HL-60/S4 (cell line): ENCODE results near the gene TCEA2.

Experiments
- in situ Hi-C: fragments of 300-500 bp; cut with MboI; formaldehyde crosslinking; loops from 2 replicates; pipeline ENCODE4 v1.14.3; 2022; ENCODE audit warnings: low sequenced_read_pairs

The TCEA2 gene

GRCh38 chr20:64035066-64035932 is 27.7 kb upstream of the TCEA2 start:
- in situ Hi-C loops: no loop called here

DNA sequence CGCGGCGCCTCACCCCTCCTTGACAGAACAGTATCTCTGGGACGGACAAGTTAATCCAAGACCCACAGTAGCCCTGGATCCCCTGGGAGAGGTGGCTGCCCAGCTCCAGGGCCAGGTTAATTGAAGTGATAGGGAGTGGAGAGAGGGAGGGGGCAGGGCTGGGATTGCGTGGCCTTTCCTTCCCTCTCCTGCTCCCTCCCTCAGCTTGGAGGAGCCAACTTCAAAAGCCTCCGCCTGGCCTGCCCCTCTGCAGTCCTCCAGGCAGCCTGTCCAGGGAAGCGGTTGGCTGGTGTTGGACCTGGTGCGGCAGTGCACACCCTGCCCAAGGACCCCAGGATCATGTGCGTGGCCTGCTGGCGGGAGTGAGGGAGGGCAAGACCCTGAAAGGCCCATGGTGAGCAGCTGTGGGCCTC is 27.1 kb upstream of the TCEA2 start, which contains the start of gene C20orf204:
TSS of gene C20orf204 (plus strand) at position 250 of the 413 bp plus-strand sequence. CDS start at position 392, 142 bp downstream.
- in situ Hi-C loops: no loop called here

GRCh38 chr20:64036346-64037198 is 26.4 kb upstream of the TCEA2 start:
- in situ Hi-C loops: no loop called here

DNA sequence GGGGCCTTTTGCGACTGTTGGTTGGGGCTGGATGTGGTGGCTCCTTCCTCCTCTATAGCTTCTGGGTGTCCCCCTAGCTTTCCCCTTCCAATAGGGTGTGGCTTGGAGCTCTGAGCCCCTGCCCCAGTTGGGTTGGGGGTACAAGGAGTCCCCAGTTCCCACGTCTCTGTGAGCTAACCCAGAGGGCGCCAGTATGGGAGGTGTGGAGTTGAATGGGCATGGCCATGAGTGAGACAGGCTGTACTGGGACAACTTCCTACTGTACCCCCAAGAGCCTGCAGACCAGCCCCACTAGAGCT is 25.9 kb upstream of the TCEA2 start:
- in situ Hi-C loops: no loop called here

GRCh38 chr20:64037498-64038213 is 25.3 kb upstream of the TCEA2 start:
- in situ Hi-C loops: no loop called here

DNA sequence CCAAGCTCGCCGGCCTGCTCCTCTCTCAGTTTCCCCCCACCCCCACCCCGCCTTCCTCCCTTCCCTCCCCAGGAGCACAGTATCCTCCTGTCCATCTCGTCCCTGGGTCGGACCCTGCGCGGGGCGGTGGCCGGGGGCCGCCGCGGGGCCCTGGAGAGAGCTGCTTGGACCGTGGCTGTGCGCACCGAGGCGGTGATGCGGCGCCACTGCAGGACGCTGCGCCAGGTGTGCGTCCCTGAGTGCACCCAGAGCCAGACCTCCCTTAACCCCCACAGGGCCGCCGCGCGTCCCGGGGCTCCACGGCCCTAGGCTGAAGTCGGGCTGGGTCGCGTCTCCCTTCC is 24.8 kb upstream of the TCEA2 start:
- in situ Hi-C loops: no loop called here

- in situ Hi-C loops: no loop called here
Measured at GRCh38 chr20:64038565-64039292, 24.3 kb upstream of the TCEA2 start.

- in situ Hi-C loops: no loop called here
Measured at GRCh38 chr20:64039293-64040160, 23.5 kb upstream of the TCEA2 start.

GRCh38 chr20:64040231-64041039 is 22.6 kb upstream of the TCEA2 start:
- in situ Hi-C loops: no loop called here

GRCh38 chr20:64041040-64041780 is 21.8 kb upstream of the TCEA2 start:
- in situ Hi-C loops: no loop called here

- in situ Hi-C loops: no loop called here
Measured at GRCh38 chr20:64041781-64042053, 21.3 kb upstream of the TCEA2 start.

GRCh38 chr20:64042054-64042781 is 20.8 kb upstream of the TCEA2 start:
- in situ Hi-C loops: no loop called here

DNA sequence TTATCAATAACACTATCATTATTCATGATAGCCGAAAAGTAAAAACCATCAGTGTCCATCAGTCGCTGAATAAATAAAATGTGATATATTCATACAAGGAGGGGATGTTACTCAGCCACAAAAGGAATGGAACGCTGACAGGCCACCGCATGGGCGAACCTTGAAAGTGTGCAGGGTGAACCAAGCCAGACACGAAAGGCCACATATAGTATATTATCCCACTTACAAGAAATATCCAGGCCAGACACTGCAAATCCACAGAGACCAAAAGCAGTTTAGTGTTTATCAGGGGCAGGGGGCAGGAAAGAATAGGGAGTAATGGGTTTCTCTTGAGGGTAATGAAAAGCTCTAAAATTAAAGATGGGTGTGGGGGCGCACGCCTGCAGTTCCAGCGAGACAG is 19.2 kb upstream of the TCEA2 start:
- in situ Hi-C loops: no loop called here

GRCh38 chr20:64044484-64045247 is 18.3 kb upstream of the TCEA2 start:
- in situ Hi-C loops: no loop called here

GRCh38 chr20:64045346-64046011 is 17.5 kb upstream of the TCEA2 start:
- in situ Hi-C loops: no loop called here

GRCh38 chr20:64047046-64047389 is 16.0 kb upstream of the TCEA2 start:
- in situ Hi-C loops: no loop called here

DNA sequence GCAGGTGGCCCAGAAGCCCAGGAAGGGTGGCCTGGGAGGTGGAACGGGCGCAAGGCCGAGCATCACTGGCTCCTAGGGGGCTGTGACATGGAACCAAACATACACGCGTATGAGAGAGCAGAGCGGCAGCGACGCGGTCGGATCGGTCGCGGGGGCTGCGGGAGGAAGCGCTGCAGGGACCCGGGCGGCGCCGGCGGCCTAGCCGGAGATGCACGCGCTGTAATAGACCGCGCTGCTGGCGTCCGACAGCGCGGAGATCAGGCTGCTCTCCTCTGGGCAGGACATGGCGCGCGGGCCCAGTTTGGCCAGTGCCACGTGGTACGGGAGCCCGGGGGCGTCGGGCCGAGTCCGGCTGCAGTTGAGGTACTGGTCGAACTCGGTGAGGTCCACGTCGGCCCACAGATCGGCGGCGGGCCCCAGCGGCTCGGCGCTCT is 15.0 kb upstream of the TCEA2 start:
- in situ Hi-C loops: no loop called here
